Measurements from ENCODE around the gene ZNF547. TPM values are rescaled to one million over a fixed set of nuclear protein-coding genes. Genes with fewer than 3 reads are reported as not detected.
A peak's percentile ranks its signal among the peaks of the same experiment; 100 is the strongest.
"Not testable (repeated sequence)": the region's sequence is repeated elsewhere in the genome, so short reads cannot be mapped to it uniquely, and the experiment has no call there.

The ZNF547 gene
- total RNA-seq, 2 donors from 2014 or later = 3.9 TPM; not detected in 1

- DNase-seq (no peak), ATAC-seq (no peak)
- Histone ChIP-seq H3K4me3 (no peak overlapping the region), H3K36me3 (replicated peaks in 1 of 2; ENCODE audit: insufficient read depth in 1 of 2, low read depth in 2 of 2) (peaks cover 0 to 19% of the 10 kb centered on the region in 2 donors), H3K9me3 (peaks cover 0 to 34% (median 0%) of the 10 kb centered on the region in 3 donors), H3K27ac (no peak overlapping the region), H3K4me1 (peaks cover 7% of the 10 kb centered on the region), H3K27me3 (no peaks in the 10 kb centered on the region)
- intact Hi-C loops (cut with DNase I) = no loop called here
- TF ChIP-seq POLR2A (IDR thresholded peaks at IDR 0.05) (no peak), CTCF (IDR thresholded peaks at IDR 0.05) (no peak)
Observed at GRCh38 chr19:57359300-57359699, 4.1 kb upstream of the ZNF547 start.

GRCh38 chr19:57362419-57362818, 932 bp upstream of the ZNF547 start:
- ATAC-seq (no peak), DNase-seq (no peak)
- 60 to 68% methylated on average over 2 of the region's 2 CpGs for whole genome bisulfite sequencing, 2 donors
- H3K9me3 ChIP-seq = peaks cover 0 to 25% (median 0%) of the 10 kb centered on the region in 3 donors
- no peaks in the 10 kb centered on the region for H3K27me3 ChIP-seq
- peak overlapping the region in 1 of 4 donors; percentile 86 for H3K27ac ChIP-seq
- peaks cover 12% of the 10 kb centered on the region for H3K4me1 ChIP-seq
- TF ChIP-seq CTCF (IDR thresholded peaks at IDR 0.05) = no peak
- TF ChIP-seq POLR2A (IDR thresholded peaks at IDR 0.05) = no peak
- no peaks in the 10 kb centered on the region for H3K36me3 ChIP-seq (replicated peaks in 1 of 2; ENCODE audit: insufficient read depth in 1 of 2, low read depth in 2 of 2)
- H3K4me3 ChIP-seq = no peak overlapping the region
- intact Hi-C loops (cut with DNase I) = no loop called here

GRCh38 chr19:57363688-57364181, 384 bp downstream of the ZNF547 start:
- Histone ChIP-seq H3K27me3 (no peaks in the 10 kb centered on the region), H3K4me1 (peaks cover 12% of the 10 kb centered on the region), H3K36me3 (replicated peaks in 1 of 2; ENCODE audit: insufficient read depth in 1 of 2, low read depth in 2 of 2) (no peaks in the 10 kb centered on the region), H3K4me3 (peak overlapping the region; percentile 31 to 63), H3K27ac (peak overlapping the region; percentile 71 to 86 (median 78)), H3K9me3 (peaks cover 0 to 12% (median 0%) of the 10 kb centered on the region in 3 donors)
- no peak for TF ChIP-seq CTCF (IDR thresholded peaks at IDR 0.05)
- TF ChIP-seq POLR2A (IDR thresholded peaks at IDR 0.05) = no peak
- DNase-seq (no peak), ATAC-seq (no peak)
- intact Hi-C loops (cut with DNase I) = no loop called here
- 1 to 3% methylated on average over 10 to 18 of the region's 18 CpGs for WGBS, 2 donors

- Histone ChIP-seq H3K4me3 (no peak overlapping the region), H3K4me1 (peaks cover 12% of the 10 kb centered on the region), H3K9me3 (peaks cover 0 to 6% (median 0%) of the 10 kb centered on the region in 3 donors), H3K36me3 (replicated peaks in 1 of 2; ENCODE audit: insufficient read depth in 1 of 2, low read depth in 2 of 2) (no peaks in the 10 kb centered on the region), H3K27me3 (no peaks in the 10 kb centered on the region), H3K27ac (no peak overlapping the region)
- intact Hi-C loops (cut with DNase I) = no loop called here
- TF ChIP-seq CTCF (IDR thresholded peaks at IDR 0.05) (no peak), POLR2A (IDR thresholded peaks at IDR 0.05) (no peak)
- no peak for DNase-seq
- no peak for ATAC-seq
- 91 to 97% methylated on average over 2 of the region's 2 CpGs for WGBS, 2 donors
Observed at GRCh38 chr19:57366776-57367175, 3.4 kb downstream of the ZNF547 start.

GRCh38 chr19:57374179-57374578, 10.8 kb downstream of the ZNF547 start:
- DNase-seq = no peak
- peaks cover 0 to 20% (median 0%) of the 10 kb centered on the region in 3 donors for H3K9me3 ChIP-seq
- no peak for ATAC-seq
- H3K36me3 ChIP-seq (replicated peaks in 1 of 2; ENCODE audit: insufficient read depth in 1 of 2, low read depth in 2 of 2) = peaks cover 0 to 4% of the 10 kb centered on the region in 2 donors
- no peaks in the 10 kb centered on the region for H3K4me1 ChIP-seq
- whole genome bisulfite sequencing, 2 donors = 88 to 96% methylated on average over 4 to 6 of the region's 6 CpGs
- no peak overlapping the region for H3K4me3 ChIP-seq
- H3K27me3 ChIP-seq = no peaks in the 10 kb centered on the region
- TF ChIP-seq POLR2A (IDR thresholded peaks at IDR 0.05) (no peak), CTCF (IDR thresholded peaks at IDR 0.05) (no peak)
- H3K27ac ChIP-seq = no peak overlapping the region
- intact Hi-C loops (cut with DNase I) = no loop called here

- H3K36me3 ChIP-seq (replicated peaks in 1 of 2; ENCODE audit: insufficient read depth in 1 of 2, low read depth in 2 of 2); H3K27ac ChIP-seq; H3K4me1 ChIP-seq; intact Hi-C loops (cut with DNase I); H3K4me3 ChIP-seq; DNase-seq; H3K27me3 ChIP-seq; ATAC-seq: not testable (repeated sequence)
- H3K9me3 ChIP-seq = peaks cover 0 to 20% (median 0%) of the 10 kb centered on the region in 3 donors
- WGBS, 2 donors = 93 to 98% methylated on average over 2 of the region's 2 CpGs
Observed at GRCh38 chr19:57374647-57375046, 11.3 kb downstream of the ZNF547 start.

Data from body of pancreas (tissue), 4 donors.